AML-193 (cell line): Measurements from ENCODE around the gene KRABD2.
"Not testable (repeated sequence)": the region's sequence is repeated elsewhere in the genome, so short reads cannot be mapped to it uniquely, and the experiment has no call there.

Experiments used
- DNase-seq, 2 experiments: peaks; one replicate each; lab custom pipeline; 2025; lab: John Stamatoyannopoulos, UW

Gene KRABD2

GRCh38 chr17:8392674-8393469 is 16.4 kb upstream of the KRABD2 start:
- no peak for DNase-seq

- DNase-seq: no peak
Observed at GRCh38 chr17:8392274-8392673, 15.8 kb upstream of the KRABD2 start.

GRCh38 chr17:8391711-8392110 is 15.2 kb upstream of the KRABD2 start:
- no peak for DNase-seq

GRCh38 chr17:8387914-8388651 is 11.6 kb upstream of the KRABD2 start:
- no peak for DNase-seq

- DNase-seq: no peak
Observed at GRCh38 chr17:8386841-8387240, 10.3 kb upstream of the KRABD2 start.

- no peak for DNase-seq
Observed at GRCh38 chr17:8384801-8385378, 8.4 kb upstream of the KRABD2 start.

- DNase-seq: peak; percentile 74 to 80
Observed at GRCh38 chr17:8383143-8383822, 6.8 kb upstream of the KRABD2 start, which contains the start of gene RPL26. TSS of gene RPL26 (minus strand) at chr17:8383193. CDS start at chr17:8382310, 883 bp downstream.

GRCh38 chr17:8382880-8383142 is 6.3 kb upstream of the KRABD2 start:
- DNase-seq: no peak

- DNase-seq: peak in 1 of 2 experiments; percentile 0
Observed at GRCh38 chr17:8382052-8382879, 5.8 kb upstream of the KRABD2 start.

- DNase-seq: no peak
Observed at GRCh38 chr17:8380049-8380448, 3.5 kb upstream of the KRABD2 start.

- not testable (repeated sequence) for DNase-seq
Observed at GRCh38 chr17:8378117-8378516, 1.6 kb upstream of the KRABD2 start.

- no peak for DNase-seq
Observed at GRCh38 chr17:8377422-8377821, 918 bp upstream of the KRABD2 start.

- DNase-seq: no peak
Observed at GRCh38 chr17:8375738-8376259, 705 bp downstream of the KRABD2 start.

- DNase-seq: not testable (repeated sequence)
Observed at GRCh38 chr17:8373856-8374255, 2.6 kb downstream of the KRABD2 start.

GRCh38 chr17:8372422-8372821 is 4.1 kb downstream of the KRABD2 start:
- DNase-seq: no peak

- no peak for DNase-seq
Observed at GRCh38 chr17:8371786-8372185, 4.7 kb downstream of the KRABD2 start.

- peak; percentile 9 to 32 for DNase-seq
Observed at GRCh38 chr17:8369944-8370343, 6.6 kb downstream of the KRABD2 start.

- no peak for DNase-seq
Observed at GRCh38 chr17:8368193-8368592, 8.3 kb downstream of the KRABD2 start.

- DNase-seq: no peak
Observed at GRCh38 chr17:8366231-8366630, 10.3 kb downstream of the KRABD2 start.

- DNase-seq: no peak
Observed at GRCh38 chr17:8365143-8365542, 11.4 kb downstream of the KRABD2 start.

- DNase-seq: no peak
Observed at GRCh38 chr17:8362651-8363332, 13.7 kb downstream of the KRABD2 start.
